HEK293 (cell line): Measurements from ENCODE around the gene ITGA8.

Experiments
- KLF16 ChIP-seq: fragments of 450-650 bp; formaldehyde crosslinking; IDR thresholded peaks from 2 replicates; pipeline ENCODE4 v1.5.1; 2017; ENCODE audit warnings: missing biosample characterization, missing genetic modification characterization
- KLF9 ChIP-seq: fragments of 450-650 bp; formaldehyde crosslinking; IDR thresholded peaks from 2 replicates; pipeline ENCODE4 v1.5.1; 2016; ENCODE audit warnings: missing biosample characterization, missing genetic modification characterization, low read depth
- MEIS1 ChIP-seq: sonication (generic); formaldehyde crosslinking; IDR thresholded peaks from 2 replicates; pipeline ENCODE4 v1.8.1; 2022; ENCODE audit warnings: missing genetic modification reagents, mild to moderate bottlenecking, borderline replicate concordance
- ZBTB10 ChIP-seq: fragments of 450-650 bp; formaldehyde crosslinking; IDR thresholded peaks from 2 replicates; pipeline ENCODE4 v1.5.1; 2016; ENCODE audit warnings: missing biosample characterization, missing genetic modification characterization
- ZNF140 ChIP-seq: fragments of 450-650 bp; formaldehyde crosslinking; IDR thresholded peaks from 2 replicates; pipeline ENCODE4 v1.5.1; 2016; ENCODE audit warnings: missing biosample characterization, missing genetic modification characterization
- ZNF202 ChIP-seq: fragments of 450-650 bp; formaldehyde crosslinking; IDR thresholded peaks from 2 replicates; pipeline ENCODE4 v1.5.1; 2016; ENCODE audit warnings: missing biosample characterization, missing genetic modification characterization, borderline replicate concordance
- ZNF548 ChIP-seq: fragments of 450-650 bp; formaldehyde crosslinking; IDR thresholded peaks from 2 replicates; pipeline ENCODE4 v1.5.1; 2016; ENCODE audit warnings: missing biosample characterization, missing genetic modification characterization

DNA sequence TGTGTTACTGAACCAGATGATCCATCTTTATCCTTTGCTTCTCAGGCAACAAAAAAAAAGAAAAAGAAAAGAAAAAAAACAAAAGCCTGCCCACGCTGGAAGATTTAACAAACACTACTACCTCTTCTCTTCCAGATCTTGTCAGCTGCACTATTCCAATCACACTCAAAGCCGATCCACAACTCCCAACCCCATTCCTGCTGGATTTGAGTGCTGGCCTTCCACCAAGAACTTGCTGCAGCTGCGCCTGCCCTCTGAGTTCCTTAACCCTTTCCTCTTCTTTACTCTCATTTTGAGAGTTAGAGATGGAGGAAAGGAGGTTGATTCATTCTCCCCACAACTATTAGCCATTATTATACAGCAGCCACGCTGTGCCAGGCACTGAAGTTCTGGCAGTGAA, 16.0 kb upstream of the ITGA8 start:
- TF ChIP-seq ZNF202 (tag by site-specific recombination) = no peak
- no peak for TF ChIP-seq ZNF548
- no peak for TF ChIP-seq KLF9 (tag by site-specific recombination)
- TF ChIP-seq KLF16 (tag by site-specific recombination) = no peak
- no peak for TF ChIP-seq ZNF140 (tag by site-specific recombination)
- no peak for TF ChIP-seq MEIS1 (CRISPR knock-in tag)
- TF ChIP-seq ZBTB10 (tag by site-specific recombination) = no peak
